Fibroblast of skin of left quadriceps (primary cell): ENCODE results near the gene RBM42.
"Not testable (repeated sequence)": the region's sequence is repeated elsewhere in the genome, so short reads cannot be mapped to it uniquely, and the experiment has no call there.

Experiments used
- DNase-seq, 2 experiments: peaks; one replicate each; pipeline ENCODE4 v3.0.0-alpha.2; 2013; ENCODE audit warnings: low read depth in 2 of 2

Gene RBM42

GRCh38 chr19:35650581-35650980 lies 21.7 kb downstream of the RBM42 start:
- DNase-seq, result no peak

- DNase-seq, result not testable (repeated sequence)
Measured at GRCh38 chr19:35654828-35655227, 26.0 kb downstream of the RBM42 start.

GRCh38 chr19:35655600-35655999 lies 26.8 kb downstream of the RBM42 start:
- no peak for DNase-seq

GRCh38 chr19:35656700-35657099 lies 27.9 kb downstream of the RBM42 start:
- no peak for DNase-seq

- DNase-seq, result no peak
Measured at GRCh38 chr19:35657904-35658700, 29.3 kb downstream of the RBM42 start.

- DNase-seq, result no peak
Measured at GRCh38 chr19:35661995-35662340, 33.1 kb downstream of the RBM42 start.

GRCh38 chr19:35663981-35664380 lies 35.1 kb downstream of the RBM42 start:
- no peak for DNase-seq

GRCh38 chr19:35665157-35665556 lies 36.3 kb downstream of the RBM42 start:
- no peak for DNase-seq

GRCh38 chr19:35665604-35666003 lies 36.8 kb downstream of the RBM42 start:
- no peak for DNase-seq

- no peak for DNase-seq
Measured at GRCh38 chr19:35666251-35666913, 37.5 kb downstream of the RBM42 start, which contains the start of gene UPK1A. UPK1A (plus strand) TSS chr19:35666517; CDS start chr19:35666813, 296 bp downstream.

GRCh38 chr19:35669566-35669965 lies 40.7 kb downstream of the RBM42 start:
- DNase-seq, result no peak

GRCh38 chr19:35669974-35670373 lies 41.1 kb downstream of the RBM42 start:
- no peak for DNase-seq

GRCh38 chr19:35670686-35671085 lies 41.9 kb downstream of the RBM42 start:
- DNase-seq, result no peak

- no peak for DNase-seq
Measured at GRCh38 chr19:35671818-35672217, 43.0 kb downstream of the RBM42 start.

- no peak for DNase-seq
Measured at GRCh38 chr19:35673121-35673804, 44.4 kb downstream of the RBM42 start.

GRCh38 chr19:35675589-35676140 lies 46.8 kb downstream of the RBM42 start:
- no peak for DNase-seq
